NCI-H2081 treated with DMSO at 0.1 percent for 48 hours (cell line): Measurements from ENCODE around the gene C11orf71.

Source experiments
- DNase-seq: peaks from one replicate; lab custom pipeline; 2025; lab: John Stamatoyannopoulos, UW

Gene C11orf71

DNA sequence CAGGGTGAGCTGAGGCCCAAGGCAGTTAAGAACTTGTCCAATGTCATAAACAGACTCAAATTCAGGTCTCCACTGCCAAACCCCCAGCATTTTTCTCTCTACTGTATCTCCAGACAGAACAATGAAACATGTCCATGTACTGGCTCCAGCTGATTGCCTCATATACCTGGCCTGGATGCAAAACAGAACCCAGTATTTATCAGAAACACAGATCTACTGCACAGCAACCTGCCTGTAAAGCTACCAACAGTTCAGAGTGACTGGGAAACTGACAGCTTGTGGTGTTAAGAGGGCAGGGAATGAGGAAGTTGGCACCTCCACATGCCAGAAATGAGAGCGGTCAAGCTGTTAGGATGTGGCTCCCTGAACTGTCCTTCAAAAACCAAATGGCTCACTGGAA is 41.6 kb downstream of the C11orf71 start:
- no peak for DNase-seq

DNA sequence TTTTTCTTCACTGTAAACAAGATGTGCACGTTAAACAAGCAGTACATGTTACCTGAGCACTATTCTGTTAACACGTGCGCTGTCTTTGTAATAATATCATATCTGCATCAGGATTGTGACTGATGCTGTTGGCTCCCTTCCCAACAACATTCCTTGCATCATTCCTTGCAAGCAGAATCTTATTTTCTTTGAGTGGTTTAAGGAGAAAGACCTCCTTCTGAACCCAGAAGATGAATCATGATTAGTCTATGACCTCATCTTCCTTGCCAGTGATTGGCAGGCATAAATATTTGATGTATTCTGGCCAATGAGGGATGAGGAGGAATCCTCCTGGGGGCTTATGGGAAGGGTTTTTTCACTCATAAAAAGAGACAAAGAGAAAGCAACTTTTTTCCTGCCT is 46.2 kb downstream of the C11orf71 start:
- DNase-seq: no peak

DNA sequence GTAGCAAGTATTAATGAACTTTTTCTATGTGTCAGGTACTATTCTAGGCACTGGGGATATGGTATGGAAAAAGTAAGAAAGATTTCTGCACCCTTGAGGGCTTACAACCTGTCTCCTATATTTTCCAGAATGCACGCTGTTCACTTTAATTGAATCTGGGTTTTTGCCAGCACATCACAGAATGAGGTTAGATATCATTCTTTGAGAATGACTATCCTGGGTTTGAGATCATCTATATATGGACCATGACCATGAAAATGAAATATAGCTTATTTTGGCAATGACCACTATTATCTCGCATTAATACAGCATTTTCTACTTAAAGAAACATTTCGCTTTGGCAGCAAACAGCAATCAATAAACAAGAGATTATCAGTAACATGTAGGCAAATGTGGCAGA is 46.9 kb downstream of the C11orf71 start:
- no peak for DNase-seq

DNA sequence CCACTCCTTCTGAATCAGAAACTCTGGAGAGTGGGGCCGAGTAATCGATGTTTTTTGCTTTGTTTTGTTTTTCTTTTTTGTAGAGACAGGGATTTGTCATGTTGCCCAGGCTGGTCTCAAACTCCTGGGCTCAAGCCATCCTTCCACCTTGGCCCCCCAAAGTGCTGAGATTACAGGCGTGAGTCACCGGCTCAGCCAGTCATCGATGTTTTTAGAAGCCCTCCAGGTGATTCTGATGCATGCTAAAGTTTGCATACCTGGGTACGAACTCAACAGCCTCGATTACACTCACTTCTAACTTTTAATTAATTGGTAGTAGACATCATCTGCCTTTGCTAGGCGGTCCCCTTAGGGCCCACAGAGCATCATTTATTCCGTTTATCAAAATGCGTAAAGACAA is 50.3 kb downstream of the C11orf71 start:
- DNase-seq: no peak
